SIG-M5 treated with dmso at 0.1 percent for 504 hours (cell line): Measurements from ENCODE around the gene PBRM1.

Experiments
- DNase-seq: peaks from one replicate; lab custom pipeline; 2025; ENCODE audit not compliant: unreplicated experiment; lab: John Stamatoyannopoulos, UW

Gene PBRM1

GRCh38 chr3:52574056-52574965, 111.4 kb downstream of the PBRM1 start:
- DNase-seq = no peak

GRCh38 chr3:52572221-52572620, 113.5 kb downstream of the PBRM1 start:
- DNase-seq = no peak

- no peak for DNase-seq
These were observed 115.6 kb downstream of the PBRM1 start for GRCh38 chr3:52570076-52570475.

GRCh38 chr3:52568069-52568468, 117.6 kb downstream of the PBRM1 start:
- DNase-seq = no peak

GRCh38 chr3:52563984-52564383, 121.7 kb downstream of the PBRM1 start:
- no peak for DNase-seq

- no peak for DNase-seq
These were observed 124.5 kb downstream of the PBRM1 start for GRCh38 chr3:52561028-52561747.

- no peak for DNase-seq
These were observed 127.3 kb downstream of the PBRM1 start for GRCh38 chr3:52558436-52558835.

GRCh38 chr3:52557011-52557960, 128.4 kb downstream of the PBRM1 start:
- DNase-seq = no peak

- no peak for DNase-seq
These were observed 130.7 kb downstream of the PBRM1 start for GRCh38 chr3:52555056-52555455.

GRCh38 chr3:52554026-52554755, 131.5 kb downstream of the PBRM1 start:
- no peak for DNase-seq

GRCh38 chr3:52552089-52552488, 133.6 kb downstream of the PBRM1 start:
- DNase-seq = no peak

- no peak for DNase-seq
These were observed 134.6 kb downstream of the PBRM1 start for GRCh38 chr3:52551118-52551517.

- DNase-seq = no peak
These were observed 138.6 kb downstream of the PBRM1 start for GRCh38 chr3:52547143-52547542.

- no peak for DNase-seq
These were observed 139.4 kb downstream of the PBRM1 start for GRCh38 chr3:52546111-52546901.

GRCh38 chr3:52544937-52545336, 140.8 kb downstream of the PBRM1 start:
- no peak for DNase-seq

- DNase-seq = no peak
These were observed 144.7 kb downstream of the PBRM1 start for GRCh38 chr3:52541050-52541449.

GRCh38 chr3:52539010-52539653, 146.6 kb downstream of the PBRM1 start:
- DNase-seq = peak; percentile 39

GRCh38 chr3:52537726-52538421, 147.8 kb downstream of the PBRM1 start:
- DNase-seq = peak; percentile 11
